ENCODE measurements around the gene USP9X.
"Not testable (repeated sequence)": the region's sequence is repeated elsewhere in the genome, so short reads cannot be mapped to it uniquely, and the experiment has no call there.

USP9X gene

GRCh38 chrX:41085878-41086626, 807 bp downstream of the USP9X start:
- DNase-seq = peak; percentile 53

GRCh38 chrX:41086627-41086932, 1.3 kb downstream of the USP9X start:
- DNase-seq = no peak

- no peak for DNase-seq
Measured at GRCh38 chrX:41087201-41087600, 2.0 kb downstream of the USP9X start.

GRCh38 chrX:41090568-41091238, 5.5 kb downstream of the USP9X start:
- no peak for DNase-seq

- DNase-seq = no peak
Measured at GRCh38 chrX:41092776-41093175, 7.5 kb downstream of the USP9X start.

- DNase-seq = no peak
Measured at GRCh38 chrX:41095174-41095573, 9.9 kb downstream of the USP9X start.

GRCh38 chrX:41095908-41096307, 10.7 kb downstream of the USP9X start:
- no peak for DNase-seq

- no peak for DNase-seq
Measured at GRCh38 chrX:41096339-41096955, 11.2 kb downstream of the USP9X start.

- DNase-seq = no peak
Measured at GRCh38 chrX:41097326-41097725, 12.1 kb downstream of the USP9X start.

- DNase-seq = no peak
Measured at GRCh38 chrX:41100200-41100599, 15.0 kb downstream of the USP9X start.

GRCh38 chrX:41100819-41101218, 15.6 kb downstream of the USP9X start:
- no peak for DNase-seq

- DNase-seq = no peak
Measured at GRCh38 chrX:41105005-41105404, 19.8 kb downstream of the USP9X start.

- DNase-seq = not testable (repeated sequence)
Measured at GRCh38 chrX:41106257-41106656, 21.0 kb downstream of the USP9X start.

- DNase-seq = no peak
Measured at GRCh38 chrX:41108007-41108406, 22.8 kb downstream of the USP9X start.

GRCh38 chrX:41108463-41109205, 23.4 kb downstream of the USP9X start:
- DNase-seq = no peak

GRCh38 chrX:41110801-41111625, 25.8 kb downstream of the USP9X start:
- DNase-seq = no peak

- DNase-seq = not testable (repeated sequence)
Measured at GRCh38 chrX:41115104-41115425, 29.8 kb downstream of the USP9X start.

GRCh38 chrX:41116948-41117347, 31.7 kb downstream of the USP9X start:
- DNase-seq = no peak

- DNase-seq = no peak
Measured at GRCh38 chrX:41118156-41118555, 32.9 kb downstream of the USP9X start.

- DNase-seq = no peak
Measured at GRCh38 chrX:41119803-41120202, 34.6 kb downstream of the USP9X start.

GRCh38 chrX:41121766-41122165, 36.5 kb downstream of the USP9X start:
- no peak for DNase-seq

- no peak for DNase-seq
Measured at GRCh38 chrX:41122664-41123257, 37.5 kb downstream of the USP9X start.

Data from activated gamma-delta T cell (primary cell).